GM19239 (cell line): ENCODE data around the gene CX3CR1.
"Not testable (repeated sequence)": the region's sequence is repeated elsewhere in the genome, so short reads cannot be mapped to it uniquely, and the experiment has no call there.

ENCODE experiments used
- DNase-seq: peaks from one replicate; pipeline ENCODE4 v3.0.0; 2011; ENCODE audit warnings: low spot score; ENCODE audit not compliant: insufficient read length
- FAIRE-seq: peaks from 2 replicates; lab custom pipeline; 2011; peaks lifted over from hg19 to GRCh38; lab: Jason Lieb, UNC

Gene CX3CR1

GRCh38 chr3:39279745-39280517 is at the start of gene CX3CR1:
CX3CR1 (minus strand) TSS chr3:39280036; CDS start chr3:39266509, 13,527 bp downstream.
- no peak for DNase-seq
- no peak for FAIRE-seq

- FAIRE-seq (peak; percentile 14), DNase-seq (no peak)
These were observed 49.7 kb upstream of the CX3CR1 start, which contains the start of gene CCR8 for GRCh38 chr3:39329493-39329892. CCR8 (plus strand) TSS chr3:39329709; CDS start chr3:39332332, 2,623 bp downstream.

GRCh38 chr3:39327746-39328349 is 48.0 kb upstream of the CX3CR1 start:
- DNase-seq (no peak), FAIRE-seq (peak; percentile 86)

GRCh38 chr3:39327053-39327745 is 47.4 kb upstream of the CX3CR1 start:
- DNase-seq: no peak
- FAIRE-seq: peak; percentile 73

GRCh38 chr3:39325236-39325635 is 45.4 kb upstream of the CX3CR1 start:
- DNase-seq (no peak), FAIRE-seq (no peak)

GRCh38 chr3:39323494-39323893 is 43.7 kb upstream of the CX3CR1 start:
- no peak for FAIRE-seq
- no peak for DNase-seq

- peak; percentile 8 for FAIRE-seq
- no peak for DNase-seq
These were observed 43.1 kb upstream of the CX3CR1 start for GRCh38 chr3:39322936-39323335.

GRCh38 chr3:39322209-39322715 is 42.4 kb upstream of the CX3CR1 start:
- FAIRE-seq, DNase-seq: not testable (repeated sequence)

GRCh38 chr3:39321574-39321983 is 41.7 kb upstream of the CX3CR1 start:
- not testable (repeated sequence) for FAIRE-seq, DNase-seq

GRCh38 chr3:39319249-39319648 is 39.4 kb upstream of the CX3CR1 start:
- FAIRE-seq (no peak), DNase-seq (no peak)

GRCh38 chr3:39318301-39318700 is 38.5 kb upstream of the CX3CR1 start:
- DNase-seq: no peak
- FAIRE-seq: no peak

GRCh38 chr3:39317571-39318169 is 37.8 kb upstream of the CX3CR1 start:
- peak; percentile 39 for FAIRE-seq
- no peak for DNase-seq

- DNase-seq (no peak), FAIRE-seq (no peak)
These were observed 35.6 kb upstream of the CX3CR1 start for GRCh38 chr3:39315420-39315819.

- DNase-seq (no peak), FAIRE-seq (no peak)
These were observed 33.5 kb upstream of the CX3CR1 start for GRCh38 chr3:39313289-39313688.

- DNase-seq (no peak), FAIRE-seq (no peak)
These were observed 22.3 kb upstream of the CX3CR1 start for GRCh38 chr3:39302178-39302577.

GRCh38 chr3:39299279-39299678 is 19.4 kb upstream of the CX3CR1 start:
- FAIRE-seq: peak; percentile 35
- no peak for DNase-seq

- DNase-seq: no peak
- FAIRE-seq: no peak
These were observed 16.6 kb upstream of the CX3CR1 start for GRCh38 chr3:39296197-39297077.

GRCh38 chr3:39295184-39295775 is 15.4 kb upstream of the CX3CR1 start:
- FAIRE-seq (peak; percentile 90), DNase-seq (peak; percentile 22)
